LNCaP clone FGC (cell line): ENCODE data around the gene RAD51D.
A peak's percentile ranks its signal among the peaks of the same experiment; 100 is the strongest.

Source experiments
- DNase-seq: peaks from one replicate; pipeline ENCODE4 v3.0.0-alpha.2; 2011; ENCODE audit warnings: low read depth
- H3K4me3 ChIP-seq: 2 replicates; pipeline ENCODE4 v1.5.1; 2011; ENCODE audit warnings: mild to moderate bottlenecking, low read depth, low read length, control low read depth
- CTCF ChIP-seq: IDR thresholded peaks from 2 replicates; pipeline ENCODE4 v1.5.1; 2012; ENCODE audit warnings: mild to moderate bottlenecking; ENCODE audit not compliant: control insufficient read depth, insufficient read depth; ENCODE audit errors: extremely low read depth

Gene RAD51D

GRCh38 chr17:35089586-35090296, 29.9 kb downstream of the RAD51D start:
- H3K4me3 ChIP-seq: no peak overlapping the region; the same call in 1 of the 2 replicates
- TF ChIP-seq CTCF: no peak
- no peak for DNase-seq

GRCh38 chr17:35088881-35089585, 30.6 kb downstream of the RAD51D start:
- DNase-seq: peak; percentile 13
- H3K4me3 ChIP-seq: peak overlapping the region; percentile 71
- TF ChIP-seq CTCF: peak; percentile 89

- H3K4me3 ChIP-seq: peak overlapping the region; percentile 71
- DNase-seq: no peak
- no peak for TF ChIP-seq CTCF
These were observed 31.2 kb downstream of the RAD51D start for GRCh38 chr17:35088356-35088880.

GRCh38 chr17:35087731-35088355, 31.8 kb downstream of the RAD51D start:
- TF ChIP-seq CTCF: no peak
- peak; percentile 58 for DNase-seq
- peak overlapping the region; percentile 71 for H3K4me3 ChIP-seq

GRCh38 chr17:35086931-35087573, 32.6 kb downstream of the RAD51D start:
- TF ChIP-seq CTCF: no peak
- peak overlapping the region; percentile 71 for H3K4me3 ChIP-seq
- no peak for DNase-seq

GRCh38 chr17:35086164-35086563, 33.5 kb downstream of the RAD51D start:
- TF ChIP-seq CTCF: no peak
- no peak overlapping the region for H3K4me3 ChIP-seq
- DNase-seq: no peak
